ENCODE results near the gene SPRY1.

Gene SPRY1, protein sequence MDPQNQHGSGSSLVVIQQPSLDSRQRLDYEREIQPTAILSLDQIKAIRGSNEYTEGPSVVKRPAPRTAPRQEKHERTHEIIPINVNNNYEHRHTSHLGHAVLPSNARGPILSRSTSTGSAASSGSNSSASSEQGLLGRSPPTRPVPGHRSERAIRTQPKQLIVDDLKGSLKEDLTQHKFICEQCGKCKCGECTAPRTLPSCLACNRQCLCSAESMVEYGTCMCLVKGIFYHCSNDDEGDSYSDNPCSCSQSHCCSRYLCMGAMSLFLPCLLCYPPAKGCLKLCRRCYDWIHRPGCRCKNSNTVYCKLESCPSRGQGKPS

DNA sequence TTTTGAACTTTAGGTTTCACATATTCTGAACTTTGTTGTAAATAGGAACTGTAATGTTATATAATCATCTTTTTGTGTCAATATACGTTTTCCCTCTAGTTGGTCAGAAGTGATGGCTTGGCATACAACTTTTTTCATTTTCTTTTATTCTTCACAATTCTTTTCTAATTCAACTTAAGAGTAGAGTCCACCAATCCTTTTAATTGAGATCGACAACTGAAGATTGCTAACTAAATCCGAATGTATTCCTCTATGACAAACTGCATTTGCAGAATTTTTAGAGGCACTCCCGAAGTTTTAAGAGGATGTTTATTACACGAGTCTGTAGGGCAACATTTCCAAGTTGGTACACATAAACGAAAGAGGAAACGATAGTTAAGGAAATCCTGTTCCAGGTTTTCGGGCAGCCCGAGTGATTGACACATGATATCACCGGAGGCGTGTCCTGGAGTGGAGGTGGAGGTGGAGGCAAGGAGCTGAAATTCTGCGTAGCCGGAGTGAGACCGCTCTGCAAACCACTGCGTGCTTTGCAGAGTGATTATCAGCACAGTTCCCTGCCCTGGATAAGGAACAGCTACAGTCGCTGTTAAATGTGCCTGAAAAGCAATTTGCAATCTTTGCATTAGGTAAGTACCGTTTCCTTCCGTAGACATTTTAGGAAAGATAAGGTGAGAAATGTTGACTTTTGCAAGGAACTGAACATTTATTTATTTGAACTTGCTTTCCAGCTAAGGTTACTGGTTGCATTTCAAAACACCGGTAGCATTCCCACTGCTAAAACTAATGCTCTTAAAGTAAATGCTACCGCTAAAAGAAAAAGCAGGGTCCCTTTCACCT, at the start of gene SPRY1:
Gene SPRY1 (plus strand): TSS at position 489 of the 837 bp plus-strand sequence. CDS start 4,797 bp downstream, outside the sequence.
- DNase-seq (ENCODE audit: low spot score): peak; percentile 61

DNA sequence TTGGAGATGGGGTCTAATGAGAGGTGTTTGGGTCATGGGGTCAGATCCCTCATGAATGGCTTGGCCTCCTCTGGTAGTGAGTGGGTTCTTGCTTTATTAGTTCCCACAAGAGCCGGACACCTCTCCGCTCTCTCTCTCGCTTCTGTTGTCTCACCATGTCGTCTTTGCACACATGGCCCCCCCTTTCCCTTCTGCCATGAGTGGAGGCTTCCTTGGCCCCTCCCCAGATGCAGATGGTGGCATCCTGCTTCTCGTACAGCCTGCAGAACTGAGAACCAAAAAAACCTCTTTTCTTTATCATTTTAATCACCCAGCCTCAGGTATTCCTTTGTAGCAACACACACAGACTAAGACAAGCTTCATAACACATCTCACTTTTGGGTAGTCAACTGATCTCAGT, 49.6 kb upstream of the SPRY1 start:
- no peak for DNase-seq (ENCODE audit: low spot score)

DNA sequence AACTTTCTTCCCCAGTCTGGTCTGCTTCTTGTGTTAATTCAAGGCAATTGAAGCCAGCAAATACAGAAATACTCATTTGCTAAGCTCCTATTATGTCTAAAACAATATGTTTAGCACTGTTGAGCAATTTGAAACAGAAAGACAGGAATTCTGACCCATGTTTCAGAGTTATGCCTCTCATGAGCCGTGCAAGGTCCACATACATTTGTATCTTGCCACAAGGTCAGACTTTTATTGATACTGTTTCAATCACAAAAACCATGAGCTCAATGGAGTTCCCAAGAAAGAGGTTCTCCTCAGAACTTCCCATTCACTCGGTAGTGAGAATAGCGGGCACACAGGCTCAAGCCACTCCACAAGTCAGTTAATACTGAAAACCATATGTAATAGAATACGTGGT, 47.6 kb upstream of the SPRY1 start:
- no peak for DNase-seq (ENCODE audit: low spot score)

DNA sequence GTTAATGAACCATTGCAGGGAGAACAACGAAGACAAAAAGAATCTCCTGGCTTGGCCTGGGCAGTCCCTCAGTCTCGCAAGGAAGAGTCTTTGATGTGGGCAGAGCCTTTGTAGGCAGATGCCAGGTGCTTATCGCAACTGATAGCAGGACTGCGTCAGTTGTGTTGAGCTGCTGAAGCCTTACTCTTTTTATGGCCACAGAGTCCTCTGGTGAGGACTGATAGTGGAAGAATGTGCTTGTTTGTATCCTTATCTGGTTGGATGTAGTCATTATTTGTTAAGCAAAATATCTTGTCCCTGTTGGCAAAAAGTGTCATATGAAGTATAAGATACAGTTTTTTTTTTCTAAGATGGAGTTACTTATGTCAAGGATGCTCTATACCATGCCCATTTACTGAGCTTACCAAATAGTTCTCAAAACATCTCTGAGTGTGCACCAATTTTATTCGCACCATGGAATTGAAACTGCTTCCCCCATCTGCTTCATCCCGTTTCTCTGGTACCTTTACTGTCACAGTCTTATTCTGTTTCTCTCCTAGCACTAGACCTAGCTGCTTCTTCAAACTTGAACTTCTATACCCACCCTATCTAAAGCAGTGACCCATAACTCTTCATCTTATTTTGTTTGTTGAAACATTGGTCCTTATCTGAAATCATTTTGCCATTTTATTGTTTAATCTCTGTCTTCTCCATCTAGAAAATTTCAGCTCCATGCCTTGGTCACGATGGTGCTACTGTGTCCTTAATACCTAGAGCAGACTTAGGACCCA, 47.0 kb upstream of the SPRY1 start:
- no peak for DNase-seq (ENCODE audit: low spot score)

DNA sequence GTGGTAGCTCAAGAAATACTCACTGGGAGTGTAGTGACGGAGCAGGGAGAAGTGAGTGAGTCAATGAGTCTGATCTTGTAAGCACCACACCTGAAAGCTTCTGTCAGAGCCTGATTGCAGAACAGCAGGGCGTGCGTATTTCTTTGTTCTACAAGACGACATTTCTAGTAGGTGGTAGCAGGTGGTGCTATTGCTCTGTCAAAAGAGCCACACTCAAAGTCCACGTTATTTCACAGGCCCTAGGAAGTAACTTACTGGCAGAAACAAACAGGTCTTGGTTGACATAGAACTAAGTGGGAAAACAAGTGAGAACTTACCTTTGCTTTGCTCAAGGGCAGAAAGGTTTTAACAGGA, 46.4 kb upstream of the SPRY1 start:
- no peak for DNase-seq (ENCODE audit: low spot score)

DNA sequence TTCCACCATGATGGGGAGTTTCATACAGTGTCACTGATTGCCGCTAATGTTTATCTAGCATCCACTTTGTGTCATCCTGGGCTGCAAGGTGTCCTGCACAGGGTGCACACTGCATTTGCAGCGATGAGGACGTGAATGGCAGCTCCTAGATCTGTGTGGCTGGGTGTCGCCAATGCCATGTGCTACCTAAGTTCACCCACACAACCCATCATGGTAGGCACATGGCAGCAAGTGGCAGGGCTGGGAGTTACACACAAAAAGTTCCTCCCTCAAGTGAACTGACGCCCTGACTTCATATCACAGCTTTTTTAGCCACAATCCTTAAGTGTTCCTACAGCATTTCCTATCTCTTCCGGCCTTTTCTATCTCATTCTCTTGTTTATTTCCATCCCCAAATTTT, 45.9 kb upstream of the SPRY1 start:
- DNase-seq (ENCODE audit: low spot score): no peak

DNA sequence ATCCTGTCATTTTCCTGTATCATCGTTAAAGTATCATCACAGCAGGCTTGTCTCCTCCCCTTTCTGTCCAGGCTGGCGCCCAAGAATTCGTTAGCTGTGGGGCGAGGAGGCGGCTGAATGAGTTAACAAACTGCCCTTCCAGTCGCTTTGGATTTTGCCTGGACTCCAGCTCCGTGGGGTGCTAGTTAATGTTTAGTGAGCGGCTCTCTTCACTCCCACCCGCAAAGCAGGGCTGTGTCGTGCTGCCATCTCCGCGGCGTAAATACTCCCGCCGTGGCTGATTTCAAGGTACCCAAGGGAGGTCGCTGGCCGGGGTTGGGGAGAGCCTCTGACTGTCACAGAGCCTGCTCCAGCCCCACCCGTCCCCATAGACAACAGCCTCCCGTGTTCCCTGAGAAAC, 44.9 kb upstream of the SPRY1 start:
- no peak for DNase-seq (ENCODE audit: low spot score)

DNA sequence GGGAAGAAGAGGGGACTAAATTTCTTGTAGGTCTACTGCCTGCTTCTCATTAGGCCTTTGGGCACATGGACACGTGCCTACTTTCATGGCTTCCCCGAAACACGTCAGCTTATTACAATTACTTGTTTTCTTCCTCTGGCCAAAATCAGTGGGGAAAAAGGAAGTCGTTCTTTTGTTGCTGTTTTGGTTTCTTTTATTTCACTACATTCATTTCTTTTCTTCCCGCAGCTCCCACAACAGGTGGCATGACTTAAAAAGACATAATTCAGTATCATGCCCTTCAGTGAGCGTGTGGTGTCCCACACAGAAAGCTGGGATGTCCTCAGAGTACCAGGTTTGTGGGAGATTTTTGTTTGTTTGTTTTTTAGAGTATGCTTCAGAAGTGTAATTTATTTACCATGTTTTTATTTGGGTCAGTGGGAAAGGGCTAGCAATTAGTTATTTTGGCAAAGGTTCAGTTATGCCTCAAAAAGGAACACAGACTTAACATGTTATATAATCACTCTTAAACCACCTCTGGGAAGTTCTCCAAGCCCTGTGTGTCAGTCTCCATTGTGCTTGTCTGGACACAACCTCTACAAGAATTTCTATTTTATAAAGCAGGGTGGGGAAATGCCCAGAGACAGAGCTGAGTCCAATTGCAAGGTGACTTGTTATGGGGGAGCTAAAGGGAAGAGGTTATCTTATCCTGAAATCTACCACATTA, 44.2 kb upstream of the SPRY1 start:
- no peak for DNase-seq (ENCODE audit: low spot score)

DNA sequence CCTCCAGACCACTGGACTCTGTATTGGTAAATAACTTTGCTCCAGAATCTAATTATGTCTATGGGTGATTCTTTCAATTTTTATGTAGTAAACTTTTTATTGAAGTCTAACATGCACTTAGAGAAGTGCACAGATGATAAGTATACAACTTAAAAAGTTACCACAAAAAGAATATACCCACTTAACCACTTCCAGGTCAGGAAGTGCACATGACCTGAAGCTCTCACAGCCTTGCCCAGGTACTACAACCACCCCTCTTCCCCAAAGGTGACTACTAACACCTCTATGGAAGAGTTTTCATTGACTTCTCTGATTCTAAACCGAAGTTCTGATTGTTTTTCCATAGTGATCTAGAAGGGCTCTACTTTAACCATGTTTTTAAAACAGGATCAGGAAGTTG, 43.6 kb upstream of the SPRY1 start:
- no peak for DNase-seq (ENCODE audit: low spot score)

DNA sequence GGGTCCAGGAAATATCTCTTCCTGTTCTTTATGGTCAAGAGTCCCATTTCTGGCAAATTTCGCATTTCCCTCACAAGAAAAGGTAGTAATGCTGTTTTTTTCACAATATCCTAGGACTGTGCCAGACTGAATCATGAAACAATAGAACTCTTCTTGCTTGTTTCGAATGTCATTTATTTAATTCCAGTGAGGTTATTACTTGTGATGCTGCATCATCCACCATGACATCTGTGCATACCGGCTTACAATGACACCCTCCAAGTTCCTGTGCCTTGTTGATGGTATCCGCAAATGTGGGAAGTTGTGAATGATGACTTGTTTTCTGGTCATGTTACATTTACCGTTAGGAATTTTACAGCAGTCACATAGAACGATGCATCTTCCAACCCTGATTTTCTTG, 42.9 kb upstream of the SPRY1 start:
- DNase-seq (ENCODE audit: low spot score): no peak

DNA sequence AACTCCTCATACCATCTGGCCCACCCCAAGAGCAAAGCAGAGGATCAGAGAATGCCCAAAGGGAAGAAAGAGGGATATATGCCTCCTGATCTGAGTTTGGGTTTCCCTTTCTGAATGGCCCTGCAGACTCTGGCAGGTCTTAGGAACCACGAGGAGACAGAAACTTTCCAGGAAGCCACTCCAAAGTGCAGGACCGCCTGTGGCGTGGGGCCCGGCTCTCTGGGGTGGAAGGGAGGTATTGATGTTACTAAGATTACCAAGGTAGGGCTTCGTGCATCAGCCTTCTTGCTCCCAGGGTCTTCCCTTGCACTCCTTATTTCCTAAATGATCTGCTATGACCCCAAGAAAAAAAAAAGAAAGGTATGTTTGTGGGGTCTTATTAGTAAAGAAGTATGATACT, 41.9 kb upstream of the SPRY1 start:
- DNase-seq (ENCODE audit: low spot score): no peak

DNA sequence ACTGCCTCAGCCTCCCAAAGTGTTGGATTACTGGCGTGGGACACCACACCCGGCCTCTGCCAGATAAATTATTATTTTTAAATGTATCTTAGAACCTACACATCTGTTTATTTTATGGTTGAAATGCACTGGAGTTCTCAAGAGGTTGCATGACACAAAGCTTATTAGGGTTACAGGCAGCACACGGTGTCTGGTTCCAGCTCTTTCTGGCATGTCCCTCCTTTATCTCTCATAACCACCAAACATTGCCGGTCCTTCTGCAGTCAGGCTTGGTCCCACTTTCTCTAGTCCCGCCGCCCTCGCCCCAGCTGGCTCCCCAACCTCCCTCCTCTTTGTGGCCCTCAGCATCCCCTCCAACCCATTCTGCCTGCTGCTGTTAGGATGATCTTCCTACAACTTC, 39.7 kb upstream of the SPRY1 start:
- DNase-seq (ENCODE audit: low spot score): no peak

DNA sequence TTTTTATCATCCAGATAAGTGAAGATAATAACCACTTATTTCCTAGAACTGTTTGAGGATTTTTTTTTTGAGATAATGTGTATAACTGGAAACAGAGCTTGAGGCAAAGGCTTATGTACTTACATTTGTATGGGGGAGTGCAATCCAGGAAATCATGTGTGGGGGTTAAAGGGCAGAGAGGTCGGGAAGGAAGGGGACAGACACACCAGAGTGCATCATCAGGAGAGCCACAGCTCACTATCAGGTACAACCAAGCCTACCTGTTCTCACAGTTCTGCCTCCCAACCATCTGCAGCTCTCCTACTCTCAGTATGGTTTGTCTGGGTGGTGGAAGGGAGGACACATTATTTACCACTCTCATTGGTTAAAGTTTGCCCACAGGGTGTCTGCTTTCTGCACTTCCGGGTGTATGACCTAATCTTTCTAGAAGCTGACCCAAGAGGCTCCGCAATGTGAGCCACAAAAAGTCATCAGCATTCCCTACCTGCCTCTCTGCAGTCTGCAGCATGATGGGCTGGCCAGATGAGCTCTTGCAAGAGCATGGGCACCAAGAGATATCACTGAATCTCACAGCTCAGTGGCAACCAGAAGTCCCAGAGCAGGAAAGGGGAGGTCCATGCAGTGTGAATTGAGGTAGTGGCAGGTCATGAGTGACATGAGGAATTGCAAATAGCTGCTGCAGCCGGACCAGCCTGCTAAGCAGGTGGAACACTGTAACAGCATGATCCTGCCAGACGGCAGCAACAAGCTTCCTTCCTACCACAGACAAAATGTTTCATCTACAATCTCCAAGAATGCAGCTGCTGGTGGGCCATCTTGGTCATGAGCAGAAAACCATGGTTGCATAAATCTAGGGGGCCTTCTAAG, 36.9 kb upstream of the SPRY1 start:
- DNase-seq (ENCODE audit: low spot score): no peak

DNA sequence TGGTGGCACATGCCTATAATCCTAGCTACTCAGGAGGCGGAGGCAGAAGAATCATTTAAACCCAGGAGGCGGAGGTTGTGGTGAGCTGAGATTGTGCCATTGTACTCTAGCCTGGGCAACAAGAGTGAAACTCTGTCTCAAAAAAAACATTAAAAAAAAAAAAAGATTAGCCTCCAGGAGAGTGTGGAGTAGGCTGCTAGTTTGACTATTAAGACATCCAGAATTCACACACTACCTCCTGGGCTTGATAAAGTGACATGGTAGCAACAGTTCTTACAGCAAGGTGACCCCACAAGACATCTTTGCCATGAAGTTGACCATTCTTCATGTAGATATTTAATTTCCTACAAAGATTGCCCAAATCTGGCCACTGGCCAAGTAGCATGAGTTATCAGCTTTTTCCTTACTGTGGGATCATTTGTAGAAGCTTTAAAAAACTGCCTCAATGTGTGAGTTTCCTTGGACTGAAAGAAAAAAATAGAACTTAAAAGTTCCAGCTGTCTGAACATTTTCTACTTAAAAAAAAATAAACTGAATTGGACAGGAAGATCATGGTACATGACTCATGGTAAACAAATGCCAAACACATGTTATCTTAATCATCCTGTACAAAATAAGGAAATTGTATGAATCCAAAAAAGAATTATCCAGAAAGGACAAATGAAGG, 35.3 kb upstream of the SPRY1 start:
- no peak for DNase-seq (ENCODE audit: low spot score)

DNA sequence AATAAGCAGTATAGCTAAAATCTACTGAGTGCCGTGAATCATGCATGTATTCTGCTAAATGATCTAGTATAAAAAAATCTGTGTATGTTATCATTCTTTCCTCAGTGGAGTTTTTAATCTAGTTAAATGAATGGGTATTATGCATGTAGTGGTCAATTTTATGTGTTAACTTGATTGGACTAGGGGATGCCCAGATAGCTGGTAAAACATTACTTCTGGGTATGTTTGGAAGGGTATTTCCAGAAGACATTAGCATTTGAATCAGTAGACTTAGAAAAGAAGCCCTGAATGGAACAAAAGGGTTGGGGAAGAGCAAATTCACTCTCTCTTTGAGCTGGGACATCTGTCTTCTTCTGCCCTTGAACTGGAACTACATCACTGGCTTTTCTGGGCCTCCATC, 34.5 kb upstream of the SPRY1 start:
- no peak for DNase-seq (ENCODE audit: low spot score)

DNA sequence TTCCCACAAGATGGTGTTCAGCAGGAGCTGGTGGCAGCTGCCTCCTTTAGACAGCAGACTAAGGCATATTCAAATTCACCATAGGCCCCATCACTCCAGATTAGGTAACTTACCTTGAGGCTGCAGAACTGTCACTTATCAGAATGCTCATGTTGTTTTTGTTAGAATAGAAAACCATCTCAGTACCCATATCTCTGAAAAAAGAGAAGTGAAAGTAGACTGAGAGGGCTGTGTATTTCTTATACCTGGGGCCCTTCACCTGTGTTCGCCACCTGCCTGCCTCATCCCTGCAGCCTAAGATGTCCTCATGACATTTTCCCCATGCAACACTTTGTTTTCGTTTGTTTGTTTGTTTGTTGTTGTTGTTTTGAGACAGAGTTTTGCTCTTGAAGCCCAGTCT, 32.9 kb upstream of the SPRY1 start:
- DNase-seq (ENCODE audit: low spot score): peak; percentile 54

DNA sequence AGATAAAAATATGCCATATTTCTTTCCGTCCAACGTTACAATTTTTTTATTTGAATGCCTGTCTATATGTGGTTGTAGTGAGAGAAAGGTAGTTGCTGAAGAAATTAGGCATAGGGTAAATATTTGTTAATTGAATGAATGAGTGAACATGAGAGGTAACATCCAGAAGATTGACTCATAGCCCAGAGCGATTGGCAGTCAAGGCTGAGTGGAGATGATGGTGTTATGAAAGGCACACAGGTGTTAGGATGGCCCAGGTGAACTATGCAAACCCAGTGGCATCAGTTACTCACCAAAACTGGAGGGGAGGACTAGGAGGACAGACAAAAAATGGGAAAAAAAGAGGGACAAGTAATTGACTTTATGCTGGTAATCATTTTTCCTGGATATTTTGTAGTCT, 31.7 kb upstream of the SPRY1 start:
- DNase-seq (ENCODE audit: low spot score): no peak

DNA sequence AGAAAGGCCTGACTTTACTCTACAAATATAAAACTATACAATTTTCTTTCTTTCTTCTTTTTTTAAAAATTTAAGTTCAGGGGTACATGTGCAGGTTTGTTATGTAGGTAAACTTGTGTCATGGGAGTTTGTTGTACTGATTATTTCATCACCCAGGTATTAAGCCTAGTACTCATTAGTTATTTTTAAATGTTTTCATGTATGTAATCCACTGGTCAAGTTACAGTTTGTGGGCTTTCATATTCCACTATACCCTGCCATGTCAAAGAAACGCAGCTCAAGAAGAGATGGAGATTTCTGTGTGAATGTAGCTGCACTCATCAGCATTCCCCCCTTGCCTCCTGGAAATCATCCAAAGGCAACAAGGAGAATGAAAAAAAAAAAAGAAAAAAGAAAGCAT, 31.2 kb upstream of the SPRY1 start:
- DNase-seq (ENCODE audit: low spot score): no peak

DNA sequence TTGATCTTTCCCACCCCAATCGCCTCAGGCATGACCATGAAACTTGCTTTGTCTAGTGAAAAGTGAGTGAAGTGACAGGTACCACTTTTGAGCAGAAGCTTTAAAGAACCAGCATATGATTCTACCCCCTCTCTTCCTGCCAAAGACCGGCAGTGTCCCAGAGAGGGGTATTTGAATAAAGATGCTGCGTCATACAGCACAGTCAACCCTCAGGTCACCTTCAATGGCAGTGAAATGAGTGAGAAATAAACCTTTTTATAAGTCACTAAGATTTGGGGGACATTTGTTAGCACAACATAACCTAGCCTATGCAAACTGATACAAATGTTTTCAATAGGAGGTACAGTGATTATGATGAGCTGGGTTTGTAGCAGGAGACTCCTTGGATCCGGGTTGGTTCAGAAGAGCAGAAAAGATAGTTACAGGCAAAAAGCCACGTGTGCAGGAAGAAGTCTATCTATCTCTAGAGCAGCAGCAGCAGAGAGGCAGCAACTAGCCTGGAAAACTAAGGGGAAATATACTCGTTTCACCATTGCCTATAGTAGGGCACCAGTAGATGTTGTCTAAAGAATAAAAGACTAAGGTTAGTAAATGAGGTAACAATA, 30.3 kb upstream of the SPRY1 start:
- DNase-seq (ENCODE audit: low spot score): no peak

DNA sequence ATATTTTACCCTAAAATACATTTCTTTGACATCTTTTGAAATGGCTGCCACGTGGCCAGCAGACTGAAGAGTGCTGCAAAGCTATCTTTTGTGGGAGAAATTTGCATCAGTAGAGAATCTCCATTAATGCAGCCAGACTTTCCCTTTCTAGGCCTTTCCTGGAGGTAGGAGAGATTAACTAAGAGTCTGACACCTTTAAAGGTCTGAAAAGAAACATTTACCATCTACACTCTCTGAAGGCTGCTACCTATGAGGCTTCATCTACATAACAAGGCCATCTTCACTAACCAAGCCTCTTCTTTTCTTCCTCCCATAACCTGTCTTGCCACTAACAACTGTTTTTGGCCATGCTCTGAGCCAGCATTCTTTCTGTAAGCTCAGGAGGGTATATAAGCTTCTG, 17.8 kb upstream of the SPRY1 start:
- no peak for DNase-seq (ENCODE audit: low spot score)
